ENCODE measurements around the gene FAM151B.
"Not testable (repeated sequence)": the region's sequence is repeated elsewhere in the genome, so short reads cannot be mapped to it uniquely, and the experiment has no call there.

Gene FAM151B

DNA sequence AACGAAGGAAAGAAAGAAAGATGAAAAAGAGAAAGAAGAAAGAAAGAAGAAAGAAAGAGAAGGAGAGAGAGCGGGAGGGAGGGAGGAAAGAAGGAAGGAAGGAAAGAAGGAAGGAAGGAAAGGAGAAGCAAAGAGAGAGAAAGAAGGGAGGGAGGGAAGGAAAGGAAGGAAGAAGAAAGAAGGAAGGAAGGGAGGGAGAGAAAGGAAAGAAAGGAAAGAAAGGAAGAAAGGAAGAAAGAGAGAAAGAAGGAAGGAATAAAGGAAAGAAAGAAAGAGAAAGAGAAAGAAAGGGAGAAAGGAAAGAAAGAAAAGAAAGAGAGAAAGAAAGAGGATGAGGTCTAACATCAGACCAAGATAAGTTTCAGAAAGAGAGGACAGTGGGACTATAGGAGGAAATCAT is 91.2 kb downstream of the FAM151B start:
- DNase-seq (ENCODE audit: extremely low read depth, low read depth), result no peak
- H3K4me3 ChIP-seq (replicated peaks; ENCODE audit: low read depth, low read length), result no peak overlapping the region
- TF ChIP-seq, protein P1, sequence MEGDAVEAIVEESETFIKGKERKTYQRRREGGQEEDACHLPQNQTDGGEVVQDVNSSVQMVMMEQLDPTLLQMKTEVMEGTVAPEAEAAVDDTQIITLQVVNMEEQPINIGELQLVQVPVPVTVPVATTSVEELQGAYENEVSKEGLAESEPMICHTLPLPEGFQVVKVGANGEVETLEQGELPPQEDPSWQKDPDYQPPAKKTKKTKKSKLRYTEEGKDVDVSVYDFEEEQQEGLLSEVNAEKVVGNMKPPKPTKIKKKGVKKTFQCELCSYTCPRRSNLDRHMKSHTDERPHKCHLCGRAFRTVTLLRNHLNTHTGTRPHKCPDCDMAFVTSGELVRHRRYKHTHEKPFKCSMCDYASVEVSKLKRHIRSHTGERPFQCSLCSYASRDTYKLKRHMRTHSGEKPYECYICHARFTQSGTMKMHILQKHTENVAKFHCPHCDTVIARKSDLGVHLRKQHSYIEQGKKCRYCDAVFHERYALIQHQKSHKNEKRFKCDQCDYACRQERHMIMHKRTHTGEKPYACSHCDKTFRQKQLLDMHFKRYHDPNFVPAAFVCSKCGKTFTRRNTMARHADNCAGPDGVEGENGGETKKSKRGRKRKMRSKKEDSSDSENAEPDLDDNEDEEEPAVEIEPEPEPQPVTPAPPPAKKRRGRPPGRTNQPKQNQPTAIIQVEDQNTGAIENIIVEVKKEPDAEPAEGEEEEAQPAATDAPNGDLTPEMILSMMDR (IDR thresholded peaks at IDR 0.05; ENCODE audit: low read depth, low read length, missing control alignments), result no peak

DNA sequence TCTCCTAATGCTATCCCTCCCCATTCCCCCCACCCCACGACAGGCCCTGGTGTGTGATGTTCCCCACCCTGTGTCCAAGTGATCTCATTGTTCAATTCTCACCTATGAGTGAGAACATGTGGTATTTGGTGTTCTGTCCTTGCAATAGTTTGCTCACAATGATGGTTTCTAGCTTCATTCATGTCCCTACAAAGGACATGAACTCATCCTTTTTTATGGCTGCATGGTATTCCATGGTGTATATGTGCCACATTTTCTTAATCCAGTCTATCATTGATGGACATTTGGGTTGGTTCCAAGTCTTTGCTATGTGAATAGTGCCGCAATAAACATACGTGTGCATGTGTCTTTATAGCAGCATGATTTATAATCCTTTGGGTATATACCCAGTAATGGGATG is 92.4 kb downstream of the FAM151B start:
- H3K4me3 ChIP-seq (replicated peaks; ENCODE audit: low read depth, low read length); DNase-seq (ENCODE audit: extremely low read depth, low read depth): not testable (repeated sequence)

DNA sequence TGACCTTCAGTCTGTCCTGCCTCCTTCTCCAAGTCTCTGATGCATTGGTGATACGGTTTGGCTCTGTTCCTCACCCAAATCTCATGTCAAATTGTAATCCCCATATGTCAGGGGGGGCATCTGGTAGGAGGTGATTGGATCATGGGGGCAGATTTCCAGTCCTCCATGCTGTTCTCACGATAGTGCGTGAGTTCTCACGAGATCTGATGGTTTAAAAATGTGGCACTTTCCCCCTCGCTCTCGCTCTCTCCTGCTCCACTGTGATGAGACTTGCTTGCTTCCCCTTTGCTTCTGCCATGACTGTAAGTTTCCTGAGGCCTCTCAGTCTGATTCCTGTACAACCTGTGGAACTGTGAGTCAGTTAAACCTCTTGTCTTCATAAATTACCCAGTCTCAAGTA is 96.9 kb downstream of the FAM151B start:
- TF ChIP-seq, protein P1 (IDR thresholded peaks at IDR 0.05; ENCODE audit: low read depth, low read length, missing control alignments), result no peak
- H3K4me3 ChIP-seq (replicated peaks; ENCODE audit: low read depth, low read length), result no peak overlapping the region
- no peak for DNase-seq (ENCODE audit: extremely low read depth, low read depth)

DNA sequence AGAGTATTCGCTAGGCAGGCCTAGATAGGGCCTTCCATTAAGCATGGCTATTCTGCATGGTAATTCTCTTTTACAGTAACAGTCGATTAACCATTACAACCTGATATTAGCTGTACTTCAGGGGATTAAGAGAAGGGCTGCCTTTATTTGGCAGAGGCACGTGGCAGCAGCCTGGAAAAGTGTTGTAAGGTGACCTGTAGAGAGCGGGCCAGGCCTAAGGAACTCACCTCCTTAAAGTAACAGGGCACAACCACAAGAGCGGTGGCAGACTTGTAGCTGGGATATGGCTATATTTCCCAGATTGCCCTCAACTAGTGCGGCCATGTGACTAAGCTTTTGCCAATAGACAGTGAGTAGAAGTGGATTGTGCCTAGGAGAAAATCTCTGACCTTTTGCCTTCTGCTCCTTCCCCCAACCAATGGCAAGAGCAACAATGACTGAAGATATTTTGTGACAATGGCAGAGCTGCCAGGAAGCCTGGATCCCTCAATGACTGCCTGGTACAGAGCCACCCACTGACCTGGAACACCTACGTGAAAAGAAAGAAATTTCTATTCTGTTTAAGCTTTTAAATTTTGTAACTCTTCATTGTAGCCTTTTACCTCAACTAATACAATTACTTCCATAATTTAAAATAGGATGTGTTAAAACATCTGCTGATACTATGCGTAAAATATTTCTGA is 101.1 kb downstream of the FAM151B start:
- TF ChIP-seq, protein P1 (IDR thresholded peaks at IDR 0.05; ENCODE audit: low read depth, low read length, missing control alignments), result no peak
- H3K4me3 ChIP-seq (replicated peaks; ENCODE audit: low read depth, low read length), result no peak overlapping the region
- DNase-seq (ENCODE audit: extremely low read depth, low read depth), result no peak

DNA sequence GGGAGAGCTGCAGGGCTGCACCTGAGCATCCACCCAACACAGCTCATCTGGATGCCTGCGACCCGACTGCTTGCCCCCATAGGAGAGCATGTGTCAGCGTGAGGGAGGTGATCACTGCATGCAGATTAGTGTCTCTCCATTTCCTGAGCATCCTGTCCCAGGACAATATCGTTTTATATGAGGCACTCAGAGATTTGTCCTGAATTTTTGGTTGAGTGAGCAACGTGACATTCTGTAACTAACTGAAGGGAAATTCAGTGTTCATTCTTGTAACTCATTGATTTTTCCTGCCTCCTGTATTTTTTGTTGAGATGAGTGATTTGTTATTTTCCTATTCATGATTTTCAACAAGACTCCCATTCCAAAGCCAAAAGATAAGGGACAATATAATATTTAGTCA is 102.9 kb downstream of the FAM151B start:
- DNase-seq (ENCODE audit: extremely low read depth, low read depth), result no peak
- TF ChIP-seq, protein P1 (IDR thresholded peaks at IDR 0.05; ENCODE audit: low read depth, low read length, missing control alignments), result no peak
- no peak overlapping the region for H3K4me3 ChIP-seq (replicated peaks; ENCODE audit: low read depth, low read length)

DNA sequence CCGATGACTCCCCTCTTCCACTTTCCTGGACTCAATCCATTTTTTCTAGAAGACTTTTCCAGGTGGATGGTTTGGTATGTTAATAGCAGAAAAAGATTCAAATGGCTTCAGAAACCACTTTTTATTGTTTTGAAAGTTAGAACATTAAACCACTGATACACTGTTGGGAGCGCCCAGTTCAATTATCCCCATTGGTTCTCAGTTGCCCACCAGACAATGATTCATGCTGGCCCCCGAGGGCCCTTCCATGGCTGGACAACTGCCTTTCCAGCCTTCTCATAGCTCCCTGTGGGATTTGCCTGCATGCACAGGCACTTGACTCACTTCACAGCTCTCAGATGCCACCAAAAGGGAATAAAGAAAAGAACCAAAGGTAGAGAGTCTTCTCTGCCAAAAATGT is 103.5 kb downstream of the FAM151B start:
- no peak overlapping the region for H3K4me3 ChIP-seq (replicated peaks; ENCODE audit: low read depth, low read length)
- no peak for DNase-seq (ENCODE audit: extremely low read depth, low read depth)
- TF ChIP-seq, protein P1 (IDR thresholded peaks at IDR 0.05; ENCODE audit: low read depth, low read length, missing control alignments), result no peak

DNA sequence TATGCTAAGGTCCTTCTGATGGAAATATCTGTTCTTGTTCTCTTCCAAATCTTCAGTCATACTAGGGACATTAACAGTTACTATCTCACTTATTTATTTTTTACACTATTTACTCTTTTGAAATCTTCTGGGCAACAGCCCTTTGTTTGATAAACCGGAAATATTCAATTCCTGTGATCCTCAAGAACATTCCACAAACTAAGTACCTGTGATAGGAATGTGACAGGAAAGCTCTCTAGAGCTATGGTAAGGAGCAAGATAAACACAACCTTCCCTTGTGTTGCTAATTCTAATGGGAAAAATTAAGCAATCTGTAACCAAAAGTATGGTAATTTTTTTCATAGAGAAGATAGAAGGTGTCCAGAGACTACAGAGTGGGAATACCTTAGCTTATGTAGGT is 104.2 kb downstream of the FAM151B start:
- no peak for DNase-seq (ENCODE audit: extremely low read depth, low read depth)
- H3K4me3 ChIP-seq (replicated peaks; ENCODE audit: low read depth, low read length), result no peak overlapping the region
- TF ChIP-seq, protein P1 (IDR thresholded peaks at IDR 0.05; ENCODE audit: low read depth, low read length, missing control alignments), result no peak

All from HFF-Myc (cell line).